GM12874 (cell line): Measurements from ENCODE around the gene NTF3.

Source experiments
- CTCF ChIP-seq: IDR thresholded peaks from 2 replicates; pipeline ENCODE4 v1.5.1; 2011; ENCODE audit warnings: low read depth, mild to moderate bottlenecking, control low read depth, low read length, moderate library complexity; ENCODE audit not compliant: insufficient read depth

The NTF3 gene

GRCh38 chr12:5434647-5435560 is 3.0 kb downstream of the NTF3 start:
- no peak for TF ChIP-seq CTCF

GRCh38 chr12:5437182-5437583 is 5.3 kb downstream of the NTF3 start:
- no peak for TF ChIP-seq CTCF

- no peak for TF ChIP-seq CTCF
Measured at GRCh38 chr12:5437589-5437988, 5.7 kb downstream of the NTF3 start.

GRCh38 chr12:5438671-5439200 is 6.8 kb downstream of the NTF3 start:
- no peak for TF ChIP-seq CTCF

GRCh38 chr12:5439371-5439771 is 7.5 kb downstream of the NTF3 start:
- no peak for TF ChIP-seq CTCF

GRCh38 chr12:5439788-5440300 is 7.9 kb downstream of the NTF3 start:
- no peak for TF ChIP-seq CTCF

- TF ChIP-seq CTCF, result no peak
Measured at GRCh38 chr12:5440978-5441377, 9.1 kb downstream of the NTF3 start.
